Measurements from ENCODE around the gene ANKRD44.

ANKRD44 gene

GRCh38 chr2:197088694-197089093 lies 221.9 kb downstream of the ANKRD44 start:
- TF ChIP-seq, protein P1, sequence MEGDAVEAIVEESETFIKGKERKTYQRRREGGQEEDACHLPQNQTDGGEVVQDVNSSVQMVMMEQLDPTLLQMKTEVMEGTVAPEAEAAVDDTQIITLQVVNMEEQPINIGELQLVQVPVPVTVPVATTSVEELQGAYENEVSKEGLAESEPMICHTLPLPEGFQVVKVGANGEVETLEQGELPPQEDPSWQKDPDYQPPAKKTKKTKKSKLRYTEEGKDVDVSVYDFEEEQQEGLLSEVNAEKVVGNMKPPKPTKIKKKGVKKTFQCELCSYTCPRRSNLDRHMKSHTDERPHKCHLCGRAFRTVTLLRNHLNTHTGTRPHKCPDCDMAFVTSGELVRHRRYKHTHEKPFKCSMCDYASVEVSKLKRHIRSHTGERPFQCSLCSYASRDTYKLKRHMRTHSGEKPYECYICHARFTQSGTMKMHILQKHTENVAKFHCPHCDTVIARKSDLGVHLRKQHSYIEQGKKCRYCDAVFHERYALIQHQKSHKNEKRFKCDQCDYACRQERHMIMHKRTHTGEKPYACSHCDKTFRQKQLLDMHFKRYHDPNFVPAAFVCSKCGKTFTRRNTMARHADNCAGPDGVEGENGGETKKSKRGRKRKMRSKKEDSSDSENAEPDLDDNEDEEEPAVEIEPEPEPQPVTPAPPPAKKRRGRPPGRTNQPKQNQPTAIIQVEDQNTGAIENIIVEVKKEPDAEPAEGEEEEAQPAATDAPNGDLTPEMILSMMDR (IDR thresholded peaks at IDR 0.05; ENCODE audit: borderline replicate concordance, extremely low read depth, low read length, poor library complexity, severe bottlenecking), result no peak
- TF ChIP-seq EZH2 (IDR thresholded peaks at IDR 0.05; ENCODE audit: borderline replicate concordance, low read depth, low read length, severe bottlenecking), result no peak
- H3K79me2 ChIP-seq (ENCODE audit: insufficient read depth, low read length), result no peaks in the 10 kb centered on the region
- no peaks in the 10 kb centered on the region for H4K20me1 ChIP-seq (ENCODE audit: insufficient read depth, low read length)
- H3K4me3 ChIP-seq (ENCODE audit: low read depth in 1 of 2, low read length in 2 of 2), result peak overlapping the region in 1 of 2 experiments; percentile 22; a peak in 1 of 4 replicates
- peak; percentile 51 for DNase-seq
- no peak overlapping the region; the same call in 1 of the 2 replicates for H2AFZ ChIP-seq (ENCODE audit: low read depth, low read length)
- peak; percentile 96 for ATAC-seq (ENCODE audit: insufficient read depth, low read depth)
- H3K9ac ChIP-seq (ENCODE audit: low read depth, low read length), result peak overlapping the region; percentile 19
- no peaks in the 10 kb centered on the region for H3K27me3 ChIP-seq (ENCODE audit: insufficient read depth, low read length, poor library complexity)
- peaks cover 23% of the 10 kb centered on the region for H3K4me1 ChIP-seq (ENCODE audit: insufficient read depth, low read length)
- H3K4me2 ChIP-seq (ENCODE audit: insufficient read depth, low read length), result peak overlapping the region; percentile 50
- H3K9me3 ChIP-seq (ENCODE audit: insufficient read depth, low read length, severe bottlenecking), result no peaks in the 10 kb centered on the region
- peak overlapping the region; percentile 63 for H3K27ac ChIP-seq (ENCODE audit: low read length)
- peaks cover under 1% of the 10 kb centered on the region; the same call in 1 of the 2 replicates for H3K36me3 ChIP-seq (ENCODE audit: insufficient read depth, low read length)

DNA sequence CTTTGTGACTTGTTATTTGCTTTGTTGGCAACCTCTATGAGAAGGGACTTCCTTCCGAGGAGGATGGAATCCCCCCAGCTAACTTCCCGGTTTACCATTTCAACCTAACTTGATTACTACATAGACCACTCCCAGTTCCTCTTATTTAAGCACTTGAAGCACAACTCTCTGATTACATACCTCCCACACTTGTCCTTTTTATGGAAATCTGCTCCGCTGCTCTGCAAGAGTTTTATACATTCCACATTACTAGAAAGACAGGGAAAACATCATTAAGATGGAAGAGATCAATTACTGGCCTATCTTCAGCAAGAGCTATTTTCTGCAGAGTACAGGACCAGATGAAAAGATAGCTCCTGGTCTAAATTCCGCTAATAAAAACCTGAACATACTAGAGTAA lies 224.1 kb downstream of the ANKRD44 start:
- Histone ChIP-seq H3K27me3 (ENCODE audit: insufficient read depth, low read length, poor library complexity) (no peaks in the 10 kb centered on the region), H3K4me1 (ENCODE audit: insufficient read depth, low read length) (peaks cover 23% of the 10 kb centered on the region), H4K20me1 (ENCODE audit: insufficient read depth, low read length) (no peaks in the 10 kb centered on the region), H3K36me3 (ENCODE audit: insufficient read depth, low read length) (peaks cover 3% of the 10 kb centered on the region; the same call in 1 of the 2 replicates), H3K9ac (ENCODE audit: low read depth, low read length) (no peak overlapping the region), H3K79me2 (ENCODE audit: insufficient read depth, low read length) (no peaks in the 10 kb centered on the region), H3K4me3 (ENCODE audit: low read depth in 1 of 2, low read length in 2 of 2) (no peak overlapping the region), H2AFZ (ENCODE audit: low read depth, low read length) (no peak overlapping the region), H3K27ac (ENCODE audit: low read length) (no peak overlapping the region), H3K9me3 (ENCODE audit: insufficient read depth, low read length, severe bottlenecking) (no peaks in the 10 kb centered on the region), H3K4me2 (ENCODE audit: insufficient read depth, low read length) (no peak overlapping the region)
- DNase-seq (no peak), ATAC-seq (ENCODE audit: insufficient read depth, low read depth) (no peak)
- TF ChIP-seq EZH2 (IDR thresholded peaks at IDR 0.05; ENCODE audit: borderline replicate concordance, low read depth, low read length, severe bottlenecking), result no peak
- TF ChIP-seq, protein P1 (IDR thresholded peaks at IDR 0.05; ENCODE audit: borderline replicate concordance, extremely low read depth, low read length, poor library complexity, severe bottlenecking), result no peak

DNA sequence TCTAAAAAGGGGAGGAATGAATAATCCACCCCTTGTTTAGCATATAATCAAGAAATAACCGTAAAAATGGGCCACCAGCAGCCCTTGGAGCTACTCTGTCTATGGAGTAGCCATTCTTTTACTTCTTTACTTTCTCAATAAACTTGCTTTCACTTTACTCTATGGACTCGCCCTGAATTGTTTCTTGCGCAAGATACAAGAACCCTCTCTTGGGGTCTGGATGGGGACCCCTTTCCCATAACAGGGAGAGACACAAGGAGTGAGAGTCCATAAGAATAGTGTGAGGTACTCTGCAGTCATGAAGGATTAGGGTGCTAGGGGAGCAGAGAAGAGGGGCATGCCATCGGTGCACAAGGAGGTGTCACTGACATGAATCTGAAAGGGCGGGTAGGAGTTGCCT lies 224.9 kb downstream of the ANKRD44 start:
- Histone ChIP-seq H3K4me2 (ENCODE audit: insufficient read depth, low read length) (no peak overlapping the region), H3K4me3 (ENCODE audit: low read depth in 1 of 2, low read length in 2 of 2) (no peak overlapping the region), H3K27me3 (ENCODE audit: insufficient read depth, low read length, poor library complexity) (no peaks in the 10 kb centered on the region), H2AFZ (ENCODE audit: low read depth, low read length) (no peak overlapping the region), H3K9ac (ENCODE audit: low read depth, low read length) (no peak overlapping the region), H3K27ac (ENCODE audit: low read length) (no peak overlapping the region), H3K9me3 (ENCODE audit: insufficient read depth, low read length, severe bottlenecking) (no peaks in the 10 kb centered on the region), H3K4me1 (ENCODE audit: insufficient read depth, low read length) (peaks cover 23% of the 10 kb centered on the region), H3K36me3 (ENCODE audit: insufficient read depth, low read length) (peaks cover 3% of the 10 kb centered on the region; the same call in 1 of the 2 replicates), H3K79me2 (ENCODE audit: insufficient read depth, low read length) (no peaks in the 10 kb centered on the region), H4K20me1 (ENCODE audit: insufficient read depth, low read length) (no peaks in the 10 kb centered on the region)
- ATAC-seq (ENCODE audit: insufficient read depth, low read depth) (no peak), DNase-seq (no peak)
- TF ChIP-seq, protein P1 (IDR thresholded peaks at IDR 0.05; ENCODE audit: borderline replicate concordance, extremely low read depth, low read length, poor library complexity, severe bottlenecking), result no peak
- TF ChIP-seq EZH2 (IDR thresholded peaks at IDR 0.05; ENCODE audit: borderline replicate concordance, low read depth, low read length, severe bottlenecking), result no peak

DNA sequence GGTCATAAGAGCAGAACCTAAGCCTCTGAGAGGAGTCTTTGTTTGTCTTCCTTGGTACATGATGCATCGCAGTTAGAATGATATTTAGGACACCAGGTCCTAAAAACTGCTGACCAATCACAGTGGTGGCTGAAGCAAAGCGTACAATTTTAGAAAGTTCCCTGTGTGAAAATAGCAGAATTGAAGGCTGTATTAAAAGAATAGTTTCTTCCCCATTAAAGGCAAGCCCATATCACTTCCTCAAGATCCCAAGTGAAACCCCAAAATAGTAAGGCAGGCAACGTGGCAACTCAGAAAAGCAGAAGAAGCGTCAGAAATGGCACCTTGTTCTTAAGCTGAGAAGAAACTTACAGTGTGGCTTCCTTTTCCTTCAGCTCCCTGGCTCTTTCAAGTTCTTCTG lies 229.3 kb downstream of the ANKRD44 start:
- TF ChIP-seq EZH2 (IDR thresholded peaks at IDR 0.05; ENCODE audit: borderline replicate concordance, low read depth, low read length, severe bottlenecking), result no peak
- TF ChIP-seq, protein P1 (IDR thresholded peaks at IDR 0.05; ENCODE audit: borderline replicate concordance, extremely low read depth, low read length, poor library complexity, severe bottlenecking), result no peak
- Histone ChIP-seq H3K4me2 (ENCODE audit: insufficient read depth, low read length) (no peak overlapping the region), H3K9ac (ENCODE audit: low read depth, low read length) (no peak overlapping the region), H3K36me3 (ENCODE audit: insufficient read depth, low read length) (peaks cover 13% of the 10 kb centered on the region), H3K27me3 (ENCODE audit: insufficient read depth, low read length, poor library complexity) (no peaks in the 10 kb centered on the region), H3K27ac (ENCODE audit: low read length) (no peak overlapping the region), H3K9me3 (ENCODE audit: insufficient read depth, low read length, severe bottlenecking) (no peaks in the 10 kb centered on the region), H4K20me1 (ENCODE audit: insufficient read depth, low read length) (no peaks in the 10 kb centered on the region), H3K4me1 (ENCODE audit: insufficient read depth, low read length) (no peaks in the 10 kb centered on the region), H3K79me2 (ENCODE audit: insufficient read depth, low read length) (no peaks in the 10 kb centered on the region), H2AFZ (ENCODE audit: low read depth, low read length) (no peak overlapping the region), H3K4me3 (ENCODE audit: low read depth in 1 of 2, low read length in 2 of 2) (no peak overlapping the region)
- DNase-seq (no peak), ATAC-seq (ENCODE audit: insufficient read depth, low read depth) (no peak)
